CD14-positive monocyte (primary cell): Measurements from ENCODE around the gene DENND1B. TPM values are rescaled to one million over a fixed set of nuclear protein-coding genes. Genes with fewer than 3 reads are reported as not detected.

Experiments used
- DNase-seq, 3 donors: peaks; one replicate each; pipeline ENCODE4 v3.0.0-alpha.2; 2011 to 2022
- H2AFZ ChIP-seq: 2 replicates; pipeline ENCODE4 v1.6.0; 2012; ENCODE audit warnings: mild to moderate bottlenecking, low read depth, low read length, inconsistent platforms; ENCODE audit not compliant: insufficient read depth, poor library complexity, severe bottlenecking
- H3K27ac ChIP-seq, 2 donors: 1 replicate in 1 of 2; 2 replicates in 1 of 2; pipeline ENCODE4 v1.5.1; 2012 to 2013; ENCODE audit warnings: low read length in 2 of 2, control low read depth in 1 of 2, inconsistent platforms in 1 of 2, low read depth in 1 of 2, mild to moderate bottlenecking in 1 of 2
- H3K27me3 ChIP-seq, 2 donors: one replicate each; pipeline versions ENCODE4 v1.6.0 to v1.6.1; 2011 to 2013; ENCODE audit warnings: low read length in 2 of 2; ENCODE audit not compliant: control insufficient read depth in 2 of 2, insufficient read depth in 2 of 2
- H3K36me3 ChIP-seq, 2 donors: replicated peaks in 1 of 2; 1 replicate in 1 of 2; 2 replicates in 1 of 2; pipeline versions ENCODE4 v1.5.1 to v1.6.1; 2012 to 2013; ENCODE audit warnings: low read length in 2 of 2, control low read depth in 1 of 2, inconsistent platforms in 1 of 2, mild to moderate bottlenecking in 1 of 2; ENCODE audit not compliant: insufficient read depth in 2 of 2, control insufficient read depth in 1 of 2
- H3K4me1 ChIP-seq, 2 donors: 1 replicate in 1 of 2; 2 replicates in 1 of 2; pipeline versions ENCODE4 v1.5.1 to v1.6.1; 2012 to 2013; ENCODE audit warnings: low read length in 2 of 2, control low read depth in 1 of 2, inconsistent platforms in 1 of 2, mild to moderate bottlenecking in 1 of 2, moderate library complexity in 1 of 2; ENCODE audit not compliant: insufficient read depth in 2 of 2, control insufficient read depth in 1 of 2
- H3K4me2 ChIP-seq: replicated peaks from 2 replicates; pipeline ENCODE3; 2012; ENCODE audit warnings: low read length, moderate library complexity, mild to moderate bottlenecking; ENCODE audit not compliant: poor library complexity, severe bottlenecking; ENCODE audit errors: extremely low read depth
- H3K4me3 ChIP-seq, 3 experiments: fragments of 200-600 bp in 1 of 3; sonication (generic) in 1 of 3; replicated peaks in 1 of 3; 1 replicate in 2 of 3; 2 replicates in 1 of 3; pipeline ENCODE4 v1.5.1; 2011 to 2013; ENCODE audit warnings: low read length in 3 of 3, mild to moderate bottlenecking in 3 of 3, control low read depth in 2 of 3, low read depth in 2 of 3, inconsistent platforms in 1 of 3, moderate library complexity in 1 of 3
- H3K79me2 ChIP-seq: 2 replicates; pipeline ENCODE4 v1.6.0; 2012; ENCODE audit warnings: mild to moderate bottlenecking, control low read depth, inconsistent platforms, low read length, moderate library complexity; ENCODE audit not compliant: insufficient read depth
- H3K9ac ChIP-seq: 2 replicates; pipeline ENCODE4 v1.6.0; 2017; ENCODE audit warnings: low read length, mild to moderate bottlenecking; ENCODE audit not compliant: insufficient read depth, poor library complexity, severe bottlenecking
- H3K9me3 ChIP-seq, 2 donors: replicated peaks in 1 of 2; 1 replicate in 1 of 2; 2 replicates in 1 of 2; pipeline versions ENCODE4 v1.5.1 to v1.6.1; 2012 to 2013; ENCODE audit warnings: low read length in 2 of 2, control low read depth in 1 of 2; ENCODE audit not compliant: control insufficient read depth in 1 of 2, insufficient read depth in 1 of 2
- H4K20me1 ChIP-seq: 2 replicates; pipeline ENCODE4 v1.6.0; 2012; ENCODE audit warnings: mild to moderate bottlenecking, low read length, control low read depth, moderate library complexity; ENCODE audit not compliant: insufficient read depth
- H3K27ac Mint-ChIP-seq, 7 donors: one replicate each; pipeline ENCODE4 v1.8.0; 2020; ENCODE audit warnings: mild to moderate bottlenecking in 7 of 7, mixed read lengths in 7 of 7, moderate library complexity in 6 of 7, inconsistent platforms in 2 of 7
- H3K27me3 Mint-ChIP-seq, 3 donors: one replicate each; pipeline ENCODE4 v1.8.0; 2021 to 2022; ENCODE audit warnings: low read depth in 3 of 3, mild to moderate bottlenecking in 3 of 3, mixed read lengths in 3 of 3, moderate library complexity in 3 of 3, inconsistent platforms in 1 of 3
- H3K36me3 Mint-ChIP-seq, 2 donors: one replicate each; pipeline ENCODE4 v1.8.0; 2020; ENCODE audit warnings: mixed read lengths in 2 of 2, inconsistent platforms in 1 of 2, mild to moderate bottlenecking in 1 of 2
- H3K4me1 Mint-ChIP-seq: one replicate; pipeline ENCODE4 v1.8.0; 2020; ENCODE audit warnings: mild to moderate bottlenecking, mixed read lengths
- H3K4me3 Mint-ChIP-seq, 2 donors: one replicate each; pipeline ENCODE4 v1.8.0; 2020; ENCODE audit warnings: mild to moderate bottlenecking in 2 of 2, mixed read lengths in 2 of 2, moderate library complexity in 1 of 2
- H3K9me3 Mint-ChIP-seq, 7 donors: one replicate each; pipeline ENCODE4 v1.8.0; 2020 to 2022; ENCODE audit warnings: mixed read lengths in 7 of 7, mild to moderate bottlenecking in 6 of 7, moderate library complexity in 6 of 7, inconsistent platforms in 2 of 7
- CTCF ChIP-seq: fragments of 200-600 bp; IDR thresholded peaks from one replicate; pipeline ENCODE4 v1.8.0; 2022; ENCODE audit warnings: antibody characterized with exemption, mild to moderate bottlenecking
- WGBS: methylation state at CpG from one replicate; pipeline ENCODE4 v1.1.5; 2013; ENCODE audit warnings: missing lambda C conversion rate; ENCODE audit not compliant: insufficient coverage; 5-methylcytosine and 5-hydroxymethylcytosine counted together
- intact Hi-C, 2 donors: fragments of 100-400 bp; cut with micrococcal nuclease; formaldehyde crosslinking; loops; one replicate each; pipeline versions ENCODE4 v1.15.0 to v1.15.1; 2023
- polyA plus RNA-seq, 3 donors: library from polyadenylated mRNA; depleted of rRNA in 1 of 3; unstranded in 2 of 3; stranded (reverse) in 1 of 3; fragments of 300-500 nt in 2 of 3; fragments of >200 nt in 1 of 3; fragmentation: Illumina TruSeq in 2 of 3; gene quantifications; 1 replicate in 2 of 3; 2 replicates in 1 of 3; pipeline ENCODE4 v1.2.3, GENCODE V29; 2012 to 2021

The DENND1B gene
- polyA plus RNA-seq, 3 donors = 3.0 to 8.2 (median 5.7) TPM

- no peak overlapping the region for H3K4me3 Mint-ChIP-seq
- Histone ChIP-seq H3K9ac (no peak overlapping the region), H3K4me2 (no peak overlapping the region), H3K36me3 (no peaks in the 10 kb centered on the region), H3K79me2 (peaks cover 48% of the 10 kb centered on the region), H3K9me3 (peaks cover 0 to 3% of the 10 kb centered on the region in 2 donors), H2AFZ (no peak overlapping the region), H3K27ac (no peak overlapping the region), H4K20me1 (peaks cover 11% of the 10 kb centered on the region), H3K27me3 (no peaks in the 10 kb centered on the region), H3K4me3 (no peak overlapping the region), H3K4me1 (peaks cover 11 to 12% of the 10 kb centered on the region in 2 donors)
- peaks cover 13 to 14% of the 10 kb centered on the region in 2 donors for H3K36me3 Mint-ChIP-seq
- H3K27me3 Mint-ChIP-seq = no peaks in the 10 kb centered on the region
- H3K4me1 Mint-ChIP-seq = peaks cover 27% of the 10 kb centered on the region
- intact Hi-C loops = no loop called here
- TF ChIP-seq CTCF = no peak
- H3K27ac Mint-ChIP-seq = no peak overlapping the region
- no peak for DNase-seq
- 94% methylated on average over 16 of the region's 16 CpGs for WGBS
- peaks cover 0 to 5% (median 2%) of the 10 kb centered on the region in 7 donors for H3K9me3 Mint-ChIP-seq
Measured at GRCh38 chr1:197735461-197735860, 39.8 kb downstream of the DENND1B start.

- Histone ChIP-seq H3K9me3 (peaks cover 0 to 3% of the 10 kb centered on the region in 2 donors), H3K4me1 (peaks cover 11 to 12% of the 10 kb centered on the region in 2 donors), H3K27me3 (no peaks in the 10 kb centered on the region), H3K36me3 (no peaks in the 10 kb centered on the region), H3K9ac (no peak overlapping the region), H3K4me3 (no peak overlapping the region), H3K79me2 (peaks cover 44% of the 10 kb centered on the region), H3K27ac (no peak overlapping the region), H4K20me1 (peaks cover 5% of the 10 kb centered on the region), H2AFZ (no peak overlapping the region), H3K4me2 (no peak overlapping the region)
- H3K4me3 Mint-ChIP-seq = no peak overlapping the region
- H3K27ac Mint-ChIP-seq = no peak overlapping the region
- DNase-seq = no peak
- peaks cover 13 to 18% of the 10 kb centered on the region in 2 donors for H3K36me3 Mint-ChIP-seq
- peaks cover 0 to 9% (median 5%) of the 10 kb centered on the region in 7 donors for H3K9me3 Mint-ChIP-seq
- no peak for TF ChIP-seq CTCF
- no peaks in the 10 kb centered on the region for H3K27me3 Mint-ChIP-seq
- intact Hi-C loops = no loop called here
- WGBS = 90% methylated on average over 3 of the region's 5 CpGs
- H3K4me1 Mint-ChIP-seq = peaks cover 21% of the 10 kb centered on the region
Measured at GRCh38 chr1:197733324-197733723, 42.0 kb downstream of the DENND1B start.
